Fibroblast of upper back skin (primary cell): ENCODE data around the gene CLCNKB.
A peak's percentile ranks its signal among the peaks of the same experiment; 100 is the strongest.
"Not testable (repeated sequence)": the region's sequence is repeated elsewhere in the genome, so short reads cannot be mapped to it uniquely, and the experiment has no call there.

Experiments
- DNase-seq: peaks from one replicate; pipeline ENCODE4 v3.0.0-alpha.2; 2013

CLCNKB gene

DNA sequence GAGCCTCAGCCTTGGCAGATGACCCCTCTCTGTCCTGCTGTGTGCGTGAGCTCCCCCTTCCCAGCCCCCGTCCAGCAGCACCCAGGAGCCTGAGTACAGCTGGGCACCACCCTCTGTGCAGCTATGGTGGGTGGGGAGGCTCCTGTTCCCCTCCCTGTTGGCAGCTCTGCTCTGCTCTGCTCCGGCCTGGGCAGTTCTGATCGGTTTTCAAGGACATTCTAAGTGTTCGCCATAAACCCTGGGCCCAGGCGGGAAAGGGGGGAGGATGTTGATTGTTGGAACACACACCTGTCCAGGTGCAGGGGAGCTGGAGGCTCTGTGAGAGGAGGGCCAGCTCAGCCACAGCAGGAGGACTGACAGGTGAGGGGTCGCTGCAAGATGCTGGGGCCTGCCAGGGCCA, at the start of gene CLCNKB:
CLCNKB (plus strand) TSS at position 262 of the 400 bp plus-strand sequence. CDS start 711 bp downstream, outside the sequence.
- DNase-seq, result no peak

DNA sequence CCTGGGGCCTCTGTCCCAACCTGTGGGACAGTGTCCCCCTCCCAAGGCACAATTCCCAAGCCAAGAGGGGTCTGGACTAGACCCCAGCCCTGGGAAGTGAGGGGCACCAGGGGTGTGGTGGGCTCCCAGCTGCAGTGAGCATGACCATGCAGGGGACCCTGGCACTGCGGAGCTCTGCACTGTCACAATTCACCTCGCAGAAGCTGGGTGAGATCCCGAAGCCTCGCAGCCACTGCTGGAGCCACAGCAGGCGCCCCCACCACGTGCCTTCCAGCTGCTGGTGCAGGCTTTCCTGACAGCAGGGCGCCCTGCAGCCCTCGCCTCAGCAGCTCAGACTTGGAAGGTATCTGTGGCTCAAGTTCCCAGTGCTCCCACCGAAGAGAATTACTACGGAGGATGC, 49.5 kb upstream of the CLCNKB start:
- no peak for DNase-seq

DNA sequence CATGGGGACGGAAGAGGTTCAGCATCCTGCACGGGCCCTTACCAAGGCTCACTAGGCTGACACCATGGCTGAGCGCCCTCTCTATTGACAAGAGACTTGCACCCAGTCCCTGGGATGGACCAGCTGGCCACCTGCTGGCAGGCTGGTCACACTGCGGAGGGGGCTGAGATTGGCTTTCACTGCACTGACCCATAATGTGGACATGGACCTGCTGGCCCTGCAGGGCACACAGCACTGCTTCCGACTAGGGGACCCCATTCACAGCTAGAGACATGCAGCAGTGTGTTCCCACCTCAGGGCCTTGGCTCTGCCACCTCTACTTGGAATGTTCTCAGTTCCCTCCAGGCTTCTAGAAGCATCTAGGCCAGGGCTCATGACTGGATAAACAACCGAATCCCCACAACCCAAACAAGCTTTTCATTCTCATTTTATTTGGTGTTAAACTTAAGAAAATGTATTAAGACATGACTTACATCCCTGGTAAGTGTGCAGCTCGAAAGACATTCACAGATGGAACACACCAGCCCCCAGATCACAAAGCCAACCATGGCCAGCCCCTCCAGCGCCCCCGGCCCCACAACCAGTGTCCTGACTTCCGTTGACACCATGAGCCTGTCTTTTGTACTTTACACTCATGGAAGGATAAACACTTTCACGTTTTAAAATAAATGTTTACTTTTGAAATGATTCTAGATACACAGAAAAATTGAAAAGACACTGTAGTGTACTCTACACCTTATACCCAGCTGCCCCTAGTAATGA, 48.8 kb upstream of the CLCNKB start:
- peak; percentile 50 for DNase-seq

DNA sequence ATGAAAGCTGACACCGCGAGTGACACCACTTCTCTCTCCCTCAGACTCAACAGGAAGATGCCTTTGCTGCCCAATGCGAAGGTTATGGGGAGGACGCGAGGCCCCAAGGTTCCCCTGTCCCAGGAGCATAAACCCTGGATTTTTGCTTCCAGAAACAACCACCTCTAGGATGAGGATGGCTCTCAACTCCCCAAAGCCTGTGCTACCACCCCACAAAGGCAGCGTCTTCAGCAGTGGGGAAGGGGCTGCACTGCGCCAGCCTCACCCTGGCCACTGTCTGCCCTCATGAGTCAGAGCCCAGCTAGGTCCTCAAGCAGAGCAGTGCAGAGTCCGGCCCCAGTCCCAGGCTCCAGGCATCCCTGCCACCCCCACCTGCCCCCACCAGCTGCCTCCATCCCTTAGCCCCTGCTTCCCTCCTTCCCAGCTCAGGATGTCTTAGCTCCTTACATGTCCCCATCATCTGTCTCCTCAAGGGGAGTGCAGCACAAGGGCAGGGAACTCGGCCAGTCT, 46.5 kb upstream of the CLCNKB start:
- no peak for DNase-seq

DNA sequence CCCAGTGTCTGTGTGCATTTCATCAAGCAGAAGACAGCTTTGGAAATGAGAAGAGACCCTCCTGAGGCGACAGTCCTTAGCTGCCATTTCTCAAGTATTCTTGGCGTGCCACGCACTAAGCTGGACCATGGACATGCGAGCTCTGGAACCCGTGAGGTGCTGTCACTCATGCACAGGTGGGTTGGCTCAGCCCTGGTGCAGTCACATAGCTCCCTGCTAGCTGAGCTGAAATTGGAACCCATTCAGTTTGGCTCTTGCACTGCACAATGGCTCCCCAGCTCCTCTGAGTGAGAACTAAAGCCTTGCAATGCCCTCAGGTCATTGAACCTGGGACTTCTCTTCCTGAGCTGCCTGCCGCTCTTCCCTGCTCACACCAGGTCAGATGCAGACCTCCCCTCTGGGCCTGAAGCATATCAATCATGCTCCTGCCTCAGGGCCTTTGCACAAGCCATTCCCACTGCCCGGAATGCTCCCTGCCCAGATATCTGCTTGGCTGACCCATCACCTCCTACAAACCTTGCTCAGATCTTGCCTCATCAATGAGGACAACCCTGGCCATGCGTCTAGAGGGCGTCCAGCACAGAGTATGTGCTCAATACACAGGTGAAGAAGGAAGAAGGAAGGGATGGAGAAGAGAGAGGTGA, 45.8 kb upstream of the CLCNKB start:
- DNase-seq, result no peak

DNA sequence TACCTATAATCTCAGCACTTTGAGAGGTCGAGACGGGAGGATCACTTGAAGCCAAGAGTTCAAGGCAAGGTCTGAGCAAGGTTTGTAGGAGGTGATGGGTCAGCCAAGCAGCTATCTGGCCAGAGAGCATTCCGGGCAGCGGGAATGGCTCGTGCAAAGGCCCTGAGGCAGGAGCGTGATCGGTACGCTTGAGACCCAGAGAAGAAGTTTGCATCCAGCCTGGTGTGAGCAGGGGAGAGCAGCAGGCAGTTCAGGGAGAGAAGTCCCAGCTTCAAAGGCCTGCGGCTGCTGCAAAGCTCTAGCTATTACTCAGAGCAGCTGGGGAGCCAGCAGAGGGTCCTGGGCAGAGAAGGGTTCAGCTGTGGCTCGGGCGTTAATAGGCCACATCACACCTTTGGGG, 44.7 kb upstream of the CLCNKB start:
- DNase-seq, result no peak

DNA sequence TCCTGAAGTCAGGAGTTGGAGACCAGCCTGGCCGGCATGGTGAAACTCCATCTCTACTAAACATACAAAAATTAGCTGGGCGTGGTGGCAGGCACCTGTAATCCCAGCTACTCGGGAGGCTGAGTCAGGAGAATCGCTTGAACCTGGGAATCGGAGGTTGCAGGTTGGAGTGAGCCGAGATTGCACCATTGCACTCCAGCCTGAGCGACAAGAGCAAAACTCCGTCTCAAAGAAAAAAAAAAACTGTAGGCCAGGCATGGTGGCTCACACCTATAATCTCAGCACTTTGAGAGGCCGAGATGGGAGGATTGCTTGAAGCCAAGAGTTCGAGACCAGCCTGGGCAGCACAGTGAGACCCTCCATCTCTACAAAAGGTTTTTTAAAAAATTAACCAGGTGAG, 42.3 kb upstream of the CLCNKB start:
- DNase-seq, result not testable (repeated sequence)

DNA sequence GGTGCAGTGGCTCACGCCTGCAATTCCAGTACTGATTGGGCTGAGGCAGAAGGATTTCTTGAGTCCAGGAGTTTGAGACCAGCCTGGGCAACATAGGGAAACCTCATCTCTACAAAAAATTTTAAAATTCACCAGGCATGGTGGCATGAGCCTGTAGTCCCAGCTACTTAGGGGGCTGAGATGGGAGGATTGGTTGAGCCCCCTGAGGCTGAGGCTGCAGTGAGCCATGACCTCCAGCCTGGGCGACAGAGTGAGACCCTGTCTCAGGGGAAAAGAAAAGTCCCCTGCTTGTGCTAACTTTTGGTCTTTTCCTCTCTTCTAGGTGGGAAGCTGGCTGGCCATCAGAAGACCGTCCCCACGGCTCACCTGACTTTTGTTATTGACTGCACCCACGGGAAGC, 38.0 kb upstream of the CLCNKB start:
- no peak for DNase-seq

DNA sequence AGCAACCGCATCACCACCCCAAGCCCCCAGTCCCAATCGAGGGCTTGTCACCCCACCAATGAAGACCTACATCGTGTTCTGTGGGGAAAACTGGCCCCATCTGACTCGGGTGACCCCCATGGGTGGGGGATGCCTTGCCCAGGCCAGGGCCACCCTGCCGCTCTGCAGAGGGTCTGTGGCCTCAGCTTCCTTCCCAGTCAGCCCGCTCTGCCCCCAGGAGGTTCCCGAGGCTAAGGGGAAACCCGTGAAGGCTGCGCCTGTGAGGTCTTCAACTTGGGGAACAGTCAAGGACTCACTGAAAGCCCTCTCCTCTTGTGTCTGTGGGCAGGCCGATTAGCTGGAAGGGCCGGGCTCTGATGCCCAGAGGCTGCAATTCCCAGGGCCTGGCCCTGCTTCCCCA, 37.6 kb upstream of the CLCNKB start:
- DNase-seq, result no peak

DNA sequence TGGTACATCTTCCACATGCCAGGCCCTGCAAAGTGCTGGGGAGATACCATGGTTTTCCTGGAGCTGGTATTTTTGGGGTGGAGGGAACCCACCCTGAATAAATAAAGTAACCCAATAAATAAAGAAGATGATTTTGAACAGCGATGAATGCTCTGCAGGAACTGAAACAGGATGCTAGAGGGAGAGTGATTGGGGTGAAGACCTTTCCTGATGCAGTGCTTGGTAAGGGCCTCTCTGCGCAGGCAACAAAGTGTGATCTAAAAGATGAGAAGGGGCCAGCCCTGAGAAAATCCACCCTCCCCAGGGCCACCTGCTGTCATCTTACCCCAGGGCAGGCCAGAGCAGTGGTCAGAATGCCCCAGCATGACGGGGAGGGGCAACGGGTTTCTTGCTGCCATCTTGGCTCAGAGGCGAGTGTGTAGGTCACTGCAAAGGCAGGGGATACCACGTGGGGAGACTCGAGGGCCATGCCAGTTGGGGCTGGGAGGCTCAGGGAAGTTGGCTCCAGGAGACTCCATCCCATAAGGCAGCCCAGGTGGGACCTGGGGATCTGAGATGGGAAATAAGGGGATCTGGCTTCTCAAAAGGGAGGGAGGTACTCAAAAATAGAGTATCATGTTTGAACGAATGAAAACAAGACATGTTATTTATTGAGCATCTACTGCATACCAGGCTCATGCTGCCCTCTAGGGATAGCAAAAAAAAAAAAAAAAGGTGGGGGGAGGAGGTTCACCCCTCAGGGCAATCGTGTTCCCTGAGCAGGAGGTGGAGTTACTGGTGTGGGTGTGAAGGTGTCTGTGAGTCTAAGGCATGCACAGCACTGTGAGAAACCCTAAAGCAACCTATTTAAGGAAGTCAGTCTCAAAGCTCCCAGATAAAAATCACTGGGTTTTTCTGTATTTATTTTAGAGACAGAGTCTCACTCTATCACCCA, 36.8 kb upstream of the CLCNKB start:
- DNase-seq, result peak; percentile 14

DNA sequence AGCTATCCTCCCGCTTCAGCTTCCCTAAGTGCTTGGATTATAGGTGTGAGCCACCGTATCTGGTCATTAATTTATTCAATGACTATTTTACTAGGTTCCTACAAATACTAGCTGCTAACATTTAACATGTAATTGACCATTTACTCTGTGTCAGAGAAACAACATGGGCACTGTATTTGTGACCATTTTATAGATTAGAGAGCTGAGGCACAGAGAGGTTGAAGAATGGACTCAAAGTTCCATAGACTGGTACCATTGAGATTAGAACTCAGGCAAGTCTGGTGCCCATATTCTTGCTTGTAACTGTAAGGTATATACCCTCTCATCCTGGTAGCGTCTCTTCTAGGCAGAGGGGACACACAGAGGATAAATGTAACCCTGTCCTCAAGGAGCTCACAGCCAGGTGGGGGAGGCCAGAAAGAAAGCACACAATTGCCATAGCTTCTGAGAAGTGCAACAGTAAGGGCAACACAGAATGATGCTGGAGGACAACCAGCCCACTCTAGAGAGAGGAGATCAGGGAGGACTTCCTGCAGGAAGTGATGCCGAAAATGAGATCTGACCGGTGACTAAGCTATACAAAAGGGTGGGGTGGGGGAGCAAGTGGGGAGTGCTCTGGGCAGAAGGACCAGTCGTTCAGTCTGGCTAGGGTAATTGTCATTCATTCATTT, 35.8 kb upstream of the CLCNKB start:
- DNase-seq, result no peak

DNA sequence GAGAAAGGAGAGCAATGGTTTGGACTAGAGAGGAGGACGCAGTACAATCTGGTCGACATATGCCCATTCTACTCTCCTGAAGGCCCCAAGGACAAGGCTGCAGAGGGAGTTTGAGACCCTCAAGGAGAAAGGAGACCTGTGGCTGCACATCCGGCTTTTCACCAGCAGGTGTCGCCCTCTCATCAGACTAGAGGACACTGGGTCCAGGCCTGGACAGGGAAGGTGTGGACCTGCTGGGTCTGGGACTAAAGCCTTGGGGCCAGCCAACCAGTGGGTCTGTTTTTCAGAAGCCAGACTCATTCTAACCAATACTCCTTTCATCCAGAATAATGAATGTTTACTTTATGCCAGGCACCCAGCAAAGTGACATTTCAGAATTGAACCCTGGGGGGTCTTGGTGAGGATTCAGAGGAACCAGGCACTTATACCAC, 34.5 kb upstream of the CLCNKB start:
- DNase-seq, result peak; percentile 73

DNA sequence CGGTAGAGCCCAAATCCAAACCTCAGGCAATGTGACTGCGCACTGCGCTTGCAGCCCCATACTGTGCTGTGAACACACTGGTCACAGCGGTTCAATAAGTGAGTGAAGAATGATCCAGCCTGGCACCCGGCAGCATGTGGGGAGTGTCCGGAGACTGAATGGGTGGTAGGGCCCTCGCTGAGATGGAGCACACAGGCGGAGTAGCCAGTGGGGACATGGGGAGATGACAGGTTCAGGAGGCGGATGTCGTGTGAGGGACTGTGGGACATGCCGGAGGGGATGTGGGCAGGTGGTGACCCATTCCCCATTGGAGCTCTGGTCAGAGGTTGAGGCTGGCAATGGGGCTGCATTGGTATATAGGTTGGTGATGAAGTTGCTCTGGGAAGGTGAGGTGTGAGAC, 33.9 kb upstream of the CLCNKB start:
- DNase-seq, result no peak

DNA sequence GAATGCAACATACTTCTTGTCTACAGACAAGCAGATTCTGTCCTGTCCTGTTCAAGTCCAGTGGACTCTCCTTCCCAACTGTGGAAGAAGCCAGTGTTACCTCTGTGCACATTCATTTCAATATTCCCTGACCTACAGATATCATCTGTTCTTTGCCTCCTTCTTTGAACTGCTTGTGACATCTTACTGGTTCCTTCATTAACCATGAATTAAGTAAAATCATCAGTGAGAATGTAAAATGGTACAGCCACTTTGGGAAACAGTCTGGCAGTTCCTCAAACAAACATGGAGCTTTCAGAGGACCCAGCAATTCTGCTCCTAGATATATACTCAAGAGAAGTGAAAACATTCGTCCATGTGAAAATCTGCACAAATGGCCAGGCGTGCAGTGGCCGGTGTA, 32.7 kb upstream of the CLCNKB start:
- DNase-seq, result no peak

DNA sequence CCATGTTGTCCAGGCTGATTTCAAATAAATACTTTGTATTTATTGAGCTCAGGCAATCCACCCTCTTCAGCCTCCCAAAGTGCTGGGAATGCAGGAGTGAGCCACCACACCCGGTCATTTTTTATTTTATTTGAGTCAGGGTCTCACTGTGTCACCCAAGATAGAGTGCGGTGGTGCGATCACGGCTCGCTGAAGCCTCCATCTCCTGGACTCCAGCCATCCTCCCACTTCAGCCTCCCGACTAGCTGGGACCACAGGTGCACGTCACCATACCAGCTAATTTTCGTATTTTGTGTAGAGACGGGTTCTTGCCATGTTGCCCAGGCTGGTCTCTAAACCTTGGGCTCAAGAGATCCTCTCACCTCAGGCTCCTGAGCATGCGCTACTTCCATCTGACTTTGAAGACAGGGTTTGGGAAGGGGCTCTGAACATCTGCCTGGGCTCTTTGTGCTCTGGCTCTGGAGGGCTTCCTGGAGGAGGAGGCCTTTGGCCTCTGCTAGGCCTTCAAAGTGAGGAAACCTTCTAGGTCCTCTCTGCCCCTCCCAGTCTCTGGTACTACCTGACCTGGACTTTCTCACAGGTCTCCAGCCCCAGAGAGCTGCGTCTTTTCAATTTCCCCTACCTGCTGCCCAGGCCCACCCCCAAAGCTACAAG, 31.5 kb upstream of the CLCNKB start:
- DNase-seq, result no peak

DNA sequence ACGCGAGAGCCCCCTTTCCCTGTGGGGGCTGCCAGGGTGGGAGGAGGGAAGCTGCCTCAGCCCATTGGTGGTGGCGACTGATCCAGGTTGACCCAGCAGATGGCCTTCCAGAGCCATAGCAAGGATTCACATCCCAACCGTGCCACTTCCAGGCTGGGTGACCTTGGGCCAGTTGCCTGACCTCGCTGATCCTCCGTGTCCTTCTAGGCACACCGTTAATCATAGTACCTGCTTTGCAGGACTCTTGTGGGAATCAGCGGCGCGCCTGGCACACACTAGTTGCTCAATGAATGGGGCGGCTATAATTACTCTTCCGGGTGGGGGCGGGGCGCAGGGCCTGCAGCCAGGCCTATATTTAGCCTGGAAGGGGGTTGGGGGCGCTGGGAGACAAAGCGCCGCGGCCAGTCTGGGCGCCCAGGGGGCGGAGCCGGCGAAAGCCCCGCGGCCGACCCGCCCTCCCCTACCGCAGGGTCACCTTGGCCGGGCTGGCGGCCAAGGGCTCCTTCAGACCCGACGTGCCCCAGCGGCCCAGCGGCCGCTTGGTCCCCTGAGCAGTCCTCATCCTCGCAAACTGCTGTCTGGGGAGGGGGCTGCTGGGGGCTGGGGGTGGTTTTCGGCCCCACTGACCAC, 30.9 kb upstream of the CLCNKB start:
- DNase-seq, result peak; percentile 85

DNA sequence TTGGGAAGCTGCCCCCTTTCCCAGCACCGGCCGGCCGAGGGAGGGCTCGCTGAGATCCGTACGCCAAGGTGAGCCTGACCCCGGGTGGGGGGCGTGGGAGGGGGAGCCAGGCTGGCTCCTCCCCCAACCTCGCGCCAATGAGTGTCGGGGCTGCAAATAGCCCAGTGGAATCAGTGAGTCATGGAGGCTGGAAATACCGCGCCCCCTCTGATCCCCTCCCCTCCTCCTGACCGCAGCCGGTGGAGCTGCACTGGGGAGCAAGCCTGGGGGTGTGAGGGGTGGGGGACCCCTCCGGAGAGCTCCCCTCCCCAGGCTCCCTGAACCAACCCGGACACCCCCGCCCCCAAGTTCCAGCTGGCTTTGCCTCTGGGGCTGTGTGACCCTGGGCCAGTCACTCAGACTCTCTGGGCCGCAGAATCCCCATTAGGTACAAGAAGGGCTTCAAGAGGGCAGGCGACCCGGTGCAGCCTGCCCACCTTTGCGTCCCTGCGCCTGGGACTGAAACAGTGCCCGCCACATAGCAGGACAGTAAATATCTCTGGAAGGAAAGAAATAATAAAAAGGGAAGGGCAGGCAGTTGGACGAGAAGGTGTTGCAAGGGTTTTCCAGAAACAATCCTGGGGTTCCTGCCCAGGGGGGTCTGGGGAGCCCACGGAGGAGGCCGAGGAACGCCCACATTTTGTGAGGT, 30.2 kb upstream of the CLCNKB start:
- DNase-seq, result peak; percentile 86

DNA sequence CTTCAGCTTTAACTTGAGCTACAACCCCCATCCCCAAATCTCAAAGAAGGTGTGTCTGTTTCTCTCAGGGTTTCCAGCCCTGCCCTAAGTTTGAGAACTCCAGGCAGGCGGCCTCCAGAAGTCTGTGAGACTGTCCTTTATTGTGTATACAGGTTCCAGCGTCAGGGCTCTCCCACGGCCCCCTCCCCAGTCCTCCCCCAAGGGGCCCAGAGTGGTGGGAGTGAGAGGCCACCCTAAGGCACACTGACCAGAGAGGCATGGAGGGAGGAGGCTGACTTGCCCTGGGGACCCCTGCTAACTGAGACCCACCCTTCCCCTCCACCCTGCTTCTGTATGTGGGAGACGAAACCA, 29.7 kb upstream of the CLCNKB start:
- DNase-seq, result no peak

DNA sequence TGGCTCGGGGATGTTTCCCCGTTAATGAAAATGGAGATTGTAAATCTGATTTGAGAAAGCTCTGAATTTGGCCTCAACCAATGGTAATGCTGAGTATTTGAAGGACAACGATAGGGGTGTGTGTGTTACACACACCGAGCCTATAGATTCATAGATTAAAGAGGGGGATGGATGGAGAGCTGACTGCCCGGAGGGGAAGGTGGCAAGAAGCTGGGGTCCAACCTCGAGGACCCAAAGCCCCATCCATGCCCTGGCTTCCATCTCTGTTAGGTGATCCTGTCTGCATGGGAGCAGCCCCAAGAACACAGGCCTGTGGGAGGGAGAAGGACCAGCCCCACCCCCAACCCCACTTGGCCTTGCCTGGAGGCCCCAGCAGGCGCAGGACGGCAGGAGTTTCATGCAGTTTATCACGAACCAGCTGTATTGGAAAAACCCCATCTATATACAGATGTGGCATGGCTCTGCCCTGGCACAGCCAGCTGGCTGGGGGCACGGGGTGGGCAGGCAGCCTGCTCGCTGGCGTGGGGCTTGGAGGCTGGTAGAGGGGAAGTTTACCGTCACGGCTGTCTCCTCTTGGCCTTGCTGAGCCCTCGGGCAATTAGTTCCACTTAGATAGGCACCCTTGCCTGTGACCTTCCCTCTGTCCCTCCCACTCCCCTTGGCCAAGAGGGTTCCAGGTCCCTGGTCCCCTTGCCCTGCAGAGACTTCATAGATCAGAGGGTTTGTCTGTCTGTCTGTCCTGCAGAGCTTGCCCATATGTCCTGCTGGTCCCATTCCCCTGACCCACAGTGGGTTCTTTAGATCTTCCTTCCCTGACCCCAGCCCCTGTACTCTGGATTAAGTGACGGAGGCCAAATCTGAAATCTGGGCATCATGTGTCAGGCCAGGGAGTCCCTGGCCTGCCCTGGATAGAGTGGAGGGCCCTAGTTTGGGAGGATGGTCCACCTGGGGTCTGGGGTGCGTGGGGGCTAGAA, 28.8 kb upstream of the CLCNKB start:
- peak; percentile 62 for DNase-seq

DNA sequence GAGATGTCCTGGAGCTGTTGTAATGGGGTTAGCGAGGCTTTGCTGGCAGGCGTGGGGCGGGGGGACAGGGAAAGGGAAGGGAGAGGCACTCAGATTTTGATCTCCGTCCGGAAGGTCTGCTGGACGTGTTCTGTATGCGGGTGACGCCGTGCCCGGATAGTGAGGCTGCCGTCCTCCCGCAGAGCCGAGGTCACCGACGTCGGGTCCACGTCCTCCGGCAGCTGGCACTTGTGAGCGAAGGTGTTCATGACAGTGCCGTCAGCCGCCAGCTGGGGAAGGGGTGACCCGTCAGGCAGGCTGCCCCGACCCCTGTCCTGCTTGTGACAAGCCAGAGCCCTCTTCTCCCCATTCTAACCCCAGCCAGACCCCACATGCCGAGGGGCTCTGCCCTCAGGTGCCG, 28.1 kb upstream of the CLCNKB start:
- DNase-seq, result no peak
